OCI-LY7 (cell line): Measurements from ENCODE around the gene RBM6. TPM values are rescaled to one million over a fixed set of nuclear protein-coding genes. Genes with fewer than 3 reads are reported as not detected.

Experiments
- BruUV-seq: library from RNA; stranded (reverse); fragments of 400-500 nt; replicated peaks from 2 replicates; lab custom pipeline; 2021; lab: Mats Ljungman, UMichigan
- CTCF ChIA-PET: fragments of 300-600 bp; sonication (Branson Sonifier 250); formaldehyde crosslinking; loops from one replicate; lab custom pipeline; 2022; ENCODE audit warnings: antibody characterized with exemption; ENCODE audit not compliant: unreplicated experiment; lab: Charles Lee
- POLR2A ChIA-PET: fragments of 300-600 bp; sonication (Branson Sonifier 250); formaldehyde crosslinking; loops from one replicate; lab custom pipeline; 2022; ENCODE audit warnings: antibody characterized with exemption; lab: Charles Lee
- DNase-seq: peaks from one replicate; pipeline ENCODE4 v3.0.0-alpha.2; 2015; ENCODE audit warnings: low spot score
- H2AFZ ChIP-seq: fragments of 200-600 bp; sonication (generic), shearing (Covaris generic); 2 replicates; pipeline ENCODE4 v1.6.1; 2014; ENCODE audit warnings: mild to moderate bottlenecking, antibody characterized with exemption, low read length, moderate library complexity
- H3K27ac ChIP-seq: fragments of 200-600 bp; sonication (generic); 2 replicates; pipeline ENCODE4 v1.5.1; 2014; ENCODE audit warnings: mixed run types, low read depth, mild to moderate bottlenecking, moderate library complexity, low read length, inconsistent platforms; ENCODE audit not compliant: poor library complexity, severe bottlenecking
- H3K36me3 ChIP-seq: fragments of 200-600 bp; sonication (generic); 2 replicates; pipeline ENCODE4 v1.6.1; 2014; ENCODE audit warnings: mild to moderate bottlenecking, antibody characterized with exemption, low read length, moderate library complexity, mixed read lengths; ENCODE audit not compliant: insufficient read depth
- H3K4me1 ChIP-seq: fragments of 200-600 bp; sonication (generic); 2 replicates; pipeline ENCODE4 v1.5.1; 2014; ENCODE audit warnings: mild to moderate bottlenecking, low read length; ENCODE audit not compliant: insufficient read depth, poor library complexity, severe bottlenecking
- H3K4me2 ChIP-seq: fragments of 200-600 bp; sonication (generic); 2 replicates; pipeline ENCODE4 v1.6.1; 2014; ENCODE audit warnings: mild to moderate bottlenecking, low read length
- H3K4me3 ChIP-seq: fragments of 200-600 bp; sonication (generic); 2 replicates; pipeline ENCODE4 v1.5.1; 2014; ENCODE audit warnings: mild to moderate bottlenecking, low read depth, low read length; ENCODE audit not compliant: poor library complexity, severe bottlenecking
- H3K79me2 ChIP-seq: fragments of 200-600 bp; sonication (generic); 2 replicates; pipeline ENCODE4 v1.6.1; 2016; ENCODE audit warnings: low read depth, mild to moderate bottlenecking, low read length, moderate library complexity, mixed read lengths; ENCODE audit not compliant: insufficient read depth
- H3K9me2 ChIP-seq: fragments of 200-600 bp; sonication (generic); 2 replicates; pipeline ENCODE4 v1.6.1; 2016; ENCODE audit warnings: mild to moderate bottlenecking, low read length, mixed read lengths; ENCODE audit not compliant: insufficient read depth
- H3K9me3 ChIP-seq: fragments of 200-600 bp; sonication (generic); 2 replicates; pipeline ENCODE4 v1.6.1; 2014; ENCODE audit warnings: mild to moderate bottlenecking, mixed run types, low read length, mixed read lengths
- H4K20me1 ChIP-seq: fragments of 200-600 bp; sonication (generic); 2 replicates; pipeline ENCODE4 v1.6.1; 2014; ENCODE audit warnings: mild to moderate bottlenecking, antibody characterized with exemption, low read length, moderate library complexity, mixed read lengths; ENCODE audit not compliant: insufficient read depth
- CTCF ChIP-seq: fragments of 200-600 bp; sonication (generic); conservative IDR thresholded peaks from 2 replicates; pipeline ENCODE4 v1.5.1; 2014; ENCODE audit warnings: mild to moderate bottlenecking, antibody characterized with exemption, low read length, moderate library complexity, mixed read lengths
- EZH2phosphoT487 ChIP-seq: fragments of 200-600 bp; sonication (generic); IDR thresholded peaks from 2 replicates; pipeline ENCODE4 v1.6.1; 2018; ENCODE audit warnings: low read depth, borderline replicate concordance, mild to moderate bottlenecking, mixed run types, antibody characterized with exemption, low read length, moderate library complexity, mixed read lengths
- intact Hi-C: fragments of 100-400 bp; cut with micrococcal nuclease; formaldehyde crosslinking; loops from one replicate; pipeline ENCODE4 v1.10.0; 2022; ENCODE audit not compliant: unreplicated experiment
- total RNA-seq, 2 experiments: library from RNA; depleted of rRNA in 1 of 2; stranded (reverse); fragments of >200 nt in 1 of 2; shearing (Covaris generic) in 1 of 2; gene quantifications; 2 replicates each; pipeline ENCODE4 v1.2.3, GENCODE V29; 2014 to 2022

The RBM6 gene
- total RNA-seq, 2 experiments from 2014 or later, result 83.7 to 185 TPM

GRCh38 chr3:50100956-50101845, 161.3 kb downstream of the RBM6 start:
- H4K20me1 ChIP-seq, result no peaks in the 10 kb centered on the region; the same call in 1 of the 2 replicates
- H3K79me2 ChIP-seq, result peaks cover 2% of the 10 kb centered on the region; the same call in 1 of the 2 replicates
- H3K4me1 ChIP-seq, result no peaks in the 10 kb centered on the region
- ChIA-PET POLR2A (interaction anchor here (0.6 to 1.3 kb wide), 3 partner anchors 10 to 96 kb away, joined by 3 to 7 read pairs (median 7); no protein-coding TSS in a partner anchor), CTCF (no interaction called here)
- no peak overlapping the region for H2AFZ ChIP-seq
- no TSS peak for BruUV-seq
- H3K36me3 ChIP-seq, result peaks cover 98% of the 10 kb centered on the region
- TF ChIP-seq CTCF, result no peak
- DNase-seq, result no peak
- H3K27ac ChIP-seq, result no peak overlapping the region
- intact Hi-C loops, result no loop called here
- H3K9me2 ChIP-seq, result no peaks in the 10 kb centered on the region
- no peak overlapping the region for H3K4me2 ChIP-seq
- H3K9me3 ChIP-seq, result no peaks in the 10 kb centered on the region
- no peak overlapping the region for H3K4me3 ChIP-seq

- H3K9me3 ChIP-seq, result no peaks in the 10 kb centered on the region
- CTCF ChIA-PET, result no interaction called here
These were observed 162.6 kb downstream of the RBM6 start for GRCh38 chr3:50102558-50102957.

More at GRCh38 chr3:50102558-50102957, 162.6 kb downstream of the RBM6 start:
- no peak for DNase-seq
- H3K4me1 ChIP-seq, result no peaks in the 10 kb centered on the region
- H3K4me3 ChIP-seq, result no peak overlapping the region
- H2AFZ ChIP-seq, result no peak overlapping the region
- intact Hi-C loops, result no loop called here
- H3K79me2 ChIP-seq, result no peaks in the 10 kb centered on the region
- H3K36me3 ChIP-seq, result peaks cover 98% of the 10 kb centered on the region
- BruUV-seq, result no TSS peak
- no peak overlapping the region for H3K4me2 ChIP-seq
- no peak overlapping the region for H3K27ac ChIP-seq
- H3K9me2 ChIP-seq, result no peaks in the 10 kb centered on the region
- POLR2A ChIA-PET, result interaction anchor here (0.6 to 0.7 kb wide), 3 partner anchors 12 to 144 kb away, joined by 5 to 8 read pairs (median 7); no protein-coding TSS in a partner anchor
- TF ChIP-seq EZH2phosphoT487 (no peak), CTCF (no peak)
- H4K20me1 ChIP-seq, result no peaks in the 10 kb centered on the region
